Endodermal cell (in vitro differentiated cells): ENCODE data around the gene GCN1. TPM values are rescaled to one million over a fixed set of nuclear protein-coding genes. Genes with fewer than 3 reads are reported as not detected.
A peak's percentile ranks its signal among the peaks of the same experiment; 100 is the strongest.

Experiments
- DNase-seq: peaks from one replicate; pipeline ENCODE4 v3.0.0-alpha.2; 2017
- H3K27ac ChIP-seq: 2 replicates; pipeline ENCODE4 v1.5.1; 2013; ENCODE audit warnings: mild to moderate bottlenecking, low read depth, low read length, moderate library complexity
- H3K27me3 ChIP-seq: 2 replicates; pipeline ENCODE4 v1.6.1; 2013; ENCODE audit warnings: mild to moderate bottlenecking, low read length, moderate library complexity; ENCODE audit not compliant: insufficient read depth, control insufficient read depth, poor library complexity, severe bottlenecking
- H3K36me3 ChIP-seq: 2 replicates; pipeline ENCODE4 v1.7.0; 2013; ENCODE audit warnings: mild to moderate bottlenecking, low read length, moderate library complexity; ENCODE audit not compliant: control insufficient read depth, insufficient read depth
- H3K4me1 ChIP-seq: one replicate; pipeline ENCODE4 v1.7.0; 2013; ENCODE audit warnings: low read length; ENCODE audit not compliant: control insufficient read depth, insufficient read depth
- H3K4me3 ChIP-seq: 2 replicates; pipeline ENCODE4 v1.5.1; 2013; ENCODE audit warnings: mild to moderate bottlenecking, low read length, moderate library complexity
- H3K9ac ChIP-seq: 2 replicates; pipeline ENCODE4 v1.6.1; 2013; ENCODE audit warnings: mild to moderate bottlenecking, low read length, moderate library complexity; ENCODE audit not compliant: poor library complexity, severe bottlenecking; ENCODE audit errors: extremely low read depth
- H3K9me3 ChIP-seq: 2 replicates; pipeline ENCODE4 v1.6.1; 2013; ENCODE audit warnings: mild to moderate bottlenecking, low read length, moderate library complexity; ENCODE audit not compliant: control insufficient read depth
- H3K27ac Mint-ChIP-seq: 2 replicates; pipeline ENCODE4 v1.8.0; 2020; ENCODE audit warnings: mixed read lengths
- H3K27me3 Mint-ChIP-seq: 2 replicates; pipeline ENCODE4 v1.8.0; 2021; ENCODE audit warnings: mild to moderate bottlenecking, mixed read lengths; ENCODE audit not compliant: insufficient read depth
- H3K36me3 Mint-ChIP-seq: 2 replicates; pipeline ENCODE4 v1.8.0; 2020; ENCODE audit warnings: low read depth, mixed read lengths
- H3K4me1 Mint-ChIP-seq: 2 replicates; pipeline ENCODE4 v1.8.0; 2020; ENCODE audit warnings: mixed read lengths
- H3K4me3 Mint-ChIP-seq: 2 replicates; pipeline ENCODE4 v1.8.0; 2020; ENCODE audit warnings: mild to moderate bottlenecking, moderate library complexity, mixed read lengths
- H3K9me3 Mint-ChIP-seq: 2 replicates; pipeline ENCODE4 v1.8.0; 2020; ENCODE audit warnings: mild to moderate bottlenecking, mixed read lengths
- CTCF ChIP-seq: fragments of 200-600 bp; sonication (generic); conservative IDR thresholded peaks from 2 replicates; pipeline ENCODE4 v1.5.0; 2021; ENCODE audit warnings: antibody characterized with exemption, mild to moderate bottlenecking
- WGBS, 2 experiments: methylation state at CpG; one replicate each; pipeline versions ENCODE4 v1.1.5 to v1.1.7; 2013; ENCODE audit warnings: missing lambda C conversion rate in 2 of 2, mixed read lengths in 1 of 2; ENCODE audit not compliant: insufficient coverage in 1 of 2, insufficient read length in 1 of 2; 5-methylcytosine and 5-hydroxymethylcytosine counted together
- total RNA-seq, 2 donors: library from RNA; stranded (reverse); fragmentation: NEBNext Ultra II Directional in 1 of 2; extraction: Animal tissue kit (Norgen Biotek cat#: 25700) in 1 of 2; gene quantifications; 2 replicates in 1 of 2; 3 replicates in 1 of 2; pipeline ENCODE4 v1.2.1, GENCODE V29; 2021

Gene GCN1
- total RNA-seq, 2 donors from 2014 or later = 133 to 143 TPM

- no peaks in the 10 kb centered on the region for H3K27me3 Mint-ChIP-seq
Observed at GRCh38 chr12:120142231-120142877, 52.2 kb downstream of the GCN1 start.

GRCh38 chr12:120141336-120141735 is 53.2 kb downstream of the GCN1 start:
- TF ChIP-seq CTCF = no peak
- H3K27me3 ChIP-seq = no peaks in the 10 kb centered on the region
- no peaks in the 10 kb centered on the region for H3K27me3 Mint-ChIP-seq
- no peak for DNase-seq
- peaks cover 88% of the 10 kb centered on the region for H3K36me3 Mint-ChIP-seq
- no peak overlapping the region for H3K4me3 ChIP-seq
- H3K4me1 Mint-ChIP-seq = no peaks in the 10 kb centered on the region
- no peak overlapping the region for H3K4me3 Mint-ChIP-seq
- no peak overlapping the region for H3K27ac ChIP-seq
- no peaks in the 10 kb centered on the region for H3K9me3 Mint-ChIP-seq
- H3K9ac ChIP-seq = no peak overlapping the region
- H3K27ac Mint-ChIP-seq = no peak overlapping the region
- peaks cover 91% of the 10 kb centered on the region for H3K36me3 ChIP-seq
- H3K9me3 ChIP-seq = no peaks in the 10 kb centered on the region
- H3K4me1 ChIP-seq = no peaks in the 10 kb centered on the region
- 95 to 96% methylated on average over 6 of the region's 6 CpGs for WGBS, 2 experiments

More at GRCh38 chr12:120142231-120142877, 52.2 kb downstream of the GCN1 start:
- peaks cover 85% of the 10 kb centered on the region for H3K36me3 Mint-ChIP-seq
- H3K4me3 Mint-ChIP-seq = no peak overlapping the region
- Histone ChIP-seq H3K9me3 (no peaks in the 10 kb centered on the region), H3K4me3 (no peak overlapping the region), H3K4me1 (no peaks in the 10 kb centered on the region), H3K36me3 (peaks cover 91% of the 10 kb centered on the region), H3K27me3 (no peaks in the 10 kb centered on the region), H3K27ac (no peak overlapping the region), H3K9ac (no peak overlapping the region)
- no peaks in the 10 kb centered on the region for H3K4me1 Mint-ChIP-seq
- TF ChIP-seq CTCF = no peak
- H3K9me3 Mint-ChIP-seq = no peaks in the 10 kb centered on the region
- DNase-seq = no peak
- H3K27ac Mint-ChIP-seq = no peak overlapping the region
- WGBS, 2 experiments = 94 to 100% methylated on average over 10 to 12 of the region's 14 CpGs

- H3K9me3 ChIP-seq = no peaks in the 10 kb centered on the region
- no peaks in the 10 kb centered on the region for H3K27me3 ChIP-seq
- DNase-seq = no peak
- 95 to 96% methylated on average over 8 to 9 of the region's 9 CpGs for WGBS, 2 experiments
- no peak overlapping the region for H3K9ac ChIP-seq
- H3K4me3 ChIP-seq = no peak overlapping the region
- Mint-ChIP-seq H3K27ac (peak overlapping the region; percentile 53), H3K36me3 (peaks cover 93% of the 10 kb centered on the region), H3K4me3 (no peak overlapping the region), H3K27me3 (no peaks in the 10 kb centered on the region), H3K9me3 (no peaks in the 10 kb centered on the region), H3K4me1 (no peaks in the 10 kb centered on the region)
- no peaks in the 10 kb centered on the region for H3K4me1 ChIP-seq
- TF ChIP-seq CTCF = no peak
- H3K36me3 ChIP-seq = peaks cover 92% of the 10 kb centered on the region
- H3K27ac ChIP-seq = no peak overlapping the region
Observed at GRCh38 chr12:120140603-120141002, 53.9 kb downstream of the GCN1 start.
